CD14-positive monocyte (primary cell): ENCODE measurements around the gene TMEM119. TPM values are rescaled to one million over a fixed set of nuclear protein-coding genes. Genes with fewer than 3 reads are reported as not detected.

Experiments
- DNase-seq, 3 donors: peaks; one replicate each; pipeline ENCODE4 v3.0.0-alpha.2; 2011 to 2022
- H2AFZ ChIP-seq: 2 replicates; pipeline ENCODE4 v1.6.0; 2012; ENCODE audit warnings: mild to moderate bottlenecking, low read depth, low read length, inconsistent platforms; ENCODE audit not compliant: insufficient read depth, poor library complexity, severe bottlenecking
- H3K27ac ChIP-seq, 2 donors: 1 replicate in 1 of 2; 2 replicates in 1 of 2; pipeline ENCODE4 v1.5.1; 2012 to 2013; ENCODE audit warnings: low read length in 2 of 2, control low read depth in 1 of 2, inconsistent platforms in 1 of 2, low read depth in 1 of 2, mild to moderate bottlenecking in 1 of 2
- H3K27me3 ChIP-seq, 2 donors: one replicate each; pipeline versions ENCODE4 v1.6.0 to v1.6.1; 2011 to 2013; ENCODE audit warnings: low read length in 2 of 2; ENCODE audit not compliant: control insufficient read depth in 2 of 2, insufficient read depth in 2 of 2
- H3K36me3 ChIP-seq, 2 donors: replicated peaks in 1 of 2; 1 replicate in 1 of 2; 2 replicates in 1 of 2; pipeline versions ENCODE4 v1.5.1 to v1.6.1; 2012 to 2013; ENCODE audit warnings: low read length in 2 of 2, control low read depth in 1 of 2, inconsistent platforms in 1 of 2, mild to moderate bottlenecking in 1 of 2; ENCODE audit not compliant: insufficient read depth in 2 of 2, control insufficient read depth in 1 of 2
- H3K4me1 ChIP-seq, 2 donors: 1 replicate in 1 of 2; 2 replicates in 1 of 2; pipeline versions ENCODE4 v1.5.1 to v1.6.1; 2012 to 2013; ENCODE audit warnings: low read length in 2 of 2, control low read depth in 1 of 2, inconsistent platforms in 1 of 2, mild to moderate bottlenecking in 1 of 2, moderate library complexity in 1 of 2; ENCODE audit not compliant: insufficient read depth in 2 of 2, control insufficient read depth in 1 of 2
- H3K4me2 ChIP-seq: replicated peaks from 2 replicates; pipeline ENCODE3; 2012; ENCODE audit warnings: low read length, moderate library complexity, mild to moderate bottlenecking; ENCODE audit not compliant: poor library complexity, severe bottlenecking; ENCODE audit errors: extremely low read depth
- H3K4me3 ChIP-seq, 3 experiments: fragments of 200-600 bp in 1 of 3; sonication (generic) in 1 of 3; replicated peaks in 1 of 3; 1 replicate in 2 of 3; 2 replicates in 1 of 3; pipeline ENCODE4 v1.5.1; 2011 to 2013; ENCODE audit warnings: low read length in 3 of 3, mild to moderate bottlenecking in 3 of 3, control low read depth in 2 of 3, low read depth in 2 of 3, inconsistent platforms in 1 of 3, moderate library complexity in 1 of 3
- H3K79me2 ChIP-seq: 2 replicates; pipeline ENCODE4 v1.6.0; 2012; ENCODE audit warnings: mild to moderate bottlenecking, control low read depth, inconsistent platforms, low read length, moderate library complexity; ENCODE audit not compliant: insufficient read depth
- H3K9ac ChIP-seq: 2 replicates; pipeline ENCODE4 v1.6.0; 2017; ENCODE audit warnings: low read length, mild to moderate bottlenecking; ENCODE audit not compliant: insufficient read depth, poor library complexity, severe bottlenecking
- H3K9me3 ChIP-seq, 2 donors: replicated peaks in 1 of 2; 1 replicate in 1 of 2; 2 replicates in 1 of 2; pipeline versions ENCODE4 v1.5.1 to v1.6.1; 2012 to 2013; ENCODE audit warnings: low read length in 2 of 2, control low read depth in 1 of 2; ENCODE audit not compliant: control insufficient read depth in 1 of 2, insufficient read depth in 1 of 2
- H4K20me1 ChIP-seq: 2 replicates; pipeline ENCODE4 v1.6.0; 2012; ENCODE audit warnings: mild to moderate bottlenecking, low read length, control low read depth, moderate library complexity; ENCODE audit not compliant: insufficient read depth
- H3K27ac Mint-ChIP-seq, 7 donors: one replicate each; pipeline ENCODE4 v1.8.0; 2020; ENCODE audit warnings: mild to moderate bottlenecking in 7 of 7, mixed read lengths in 7 of 7, moderate library complexity in 6 of 7, inconsistent platforms in 2 of 7
- H3K27me3 Mint-ChIP-seq, 3 donors: one replicate each; pipeline ENCODE4 v1.8.0; 2021 to 2022; ENCODE audit warnings: low read depth in 3 of 3, mild to moderate bottlenecking in 3 of 3, mixed read lengths in 3 of 3, moderate library complexity in 3 of 3, inconsistent platforms in 1 of 3
- H3K36me3 Mint-ChIP-seq, 2 donors: one replicate each; pipeline ENCODE4 v1.8.0; 2020; ENCODE audit warnings: mixed read lengths in 2 of 2, inconsistent platforms in 1 of 2, mild to moderate bottlenecking in 1 of 2
- H3K4me1 Mint-ChIP-seq: one replicate; pipeline ENCODE4 v1.8.0; 2020; ENCODE audit warnings: mild to moderate bottlenecking, mixed read lengths
- H3K4me3 Mint-ChIP-seq, 2 donors: one replicate each; pipeline ENCODE4 v1.8.0; 2020; ENCODE audit warnings: mild to moderate bottlenecking in 2 of 2, mixed read lengths in 2 of 2, moderate library complexity in 1 of 2
- H3K9me3 Mint-ChIP-seq, 7 donors: one replicate each; pipeline ENCODE4 v1.8.0; 2020 to 2022; ENCODE audit warnings: mixed read lengths in 7 of 7, mild to moderate bottlenecking in 6 of 7, moderate library complexity in 6 of 7, inconsistent platforms in 2 of 7
- WGBS: methylation state at CpG from one replicate; pipeline ENCODE4 v1.1.5; 2013; ENCODE audit warnings: missing lambda C conversion rate; ENCODE audit not compliant: insufficient coverage; 5-methylcytosine and 5-hydroxymethylcytosine counted together
- intact Hi-C, 2 donors: fragments of 100-400 bp; cut with micrococcal nuclease; formaldehyde crosslinking; loops; one replicate each; pipeline versions ENCODE4 v1.15.0 to v1.15.1; 2023
- polyA plus RNA-seq, 3 donors: library from polyadenylated mRNA; depleted of rRNA in 1 of 3; unstranded in 2 of 3; stranded (reverse) in 1 of 3; fragments of 300-500 nt in 2 of 3; fragments of >200 nt in 1 of 3; fragmentation: Illumina TruSeq in 2 of 3; gene quantifications; 1 replicate in 2 of 3; 2 replicates in 1 of 3; pipeline ENCODE4 v1.2.3, GENCODE V29; 2012 to 2021
- TF ChIP-seq, protein P1 (sequence below): fragments of 200-600 bp; IDR thresholded peaks from one replicate; pipeline ENCODE4 v1.8.0; 2022; ENCODE audit warnings: antibody characterized with exemption, mild to moderate bottlenecking

The TMEM119 gene
- polyA plus RNA-seq, 3 donors: 0.18 to 0.85 (median 0.56) TPM

DNA sequence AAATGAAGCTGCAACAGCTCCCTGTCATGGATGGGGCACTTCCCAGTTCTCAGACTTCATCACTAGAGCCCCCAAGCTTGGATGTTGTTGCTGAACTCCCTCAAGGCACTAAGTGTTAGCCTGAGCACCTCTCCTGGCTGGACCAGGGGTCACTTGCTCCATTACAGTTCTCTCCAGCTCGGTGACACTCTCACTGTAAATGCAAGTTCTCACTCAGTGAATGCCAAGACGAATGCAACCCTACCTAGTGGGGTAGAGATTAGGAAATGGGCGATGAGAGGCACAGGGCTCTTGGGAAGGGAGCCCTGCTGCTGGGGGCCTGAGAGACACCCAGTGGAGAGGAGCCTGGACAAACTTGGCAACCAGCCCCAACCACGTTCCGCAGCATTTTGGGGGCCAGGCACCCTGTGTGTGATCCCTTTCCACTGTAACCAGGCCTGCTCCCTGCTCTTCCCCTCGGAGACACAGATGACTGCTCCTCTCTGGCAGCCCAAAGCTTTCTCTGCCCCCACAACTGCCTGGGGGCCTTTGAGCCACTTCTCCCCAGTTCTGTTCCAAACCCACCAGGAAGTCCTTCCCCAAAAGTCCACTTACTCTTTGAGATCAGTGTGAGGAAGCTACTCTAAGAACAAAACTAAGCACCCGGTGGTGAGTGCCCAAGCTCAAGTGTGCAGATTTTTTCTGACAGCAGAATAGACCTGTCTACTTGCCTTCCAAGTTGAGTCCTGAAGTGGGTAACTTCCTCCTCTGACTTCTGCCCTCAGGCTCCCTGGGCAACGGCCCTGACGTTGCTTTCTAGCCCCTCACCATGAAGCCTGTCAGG lies 43.8 kb upstream of the TMEM119 start:
- TF ChIP-seq, protein P1, sequence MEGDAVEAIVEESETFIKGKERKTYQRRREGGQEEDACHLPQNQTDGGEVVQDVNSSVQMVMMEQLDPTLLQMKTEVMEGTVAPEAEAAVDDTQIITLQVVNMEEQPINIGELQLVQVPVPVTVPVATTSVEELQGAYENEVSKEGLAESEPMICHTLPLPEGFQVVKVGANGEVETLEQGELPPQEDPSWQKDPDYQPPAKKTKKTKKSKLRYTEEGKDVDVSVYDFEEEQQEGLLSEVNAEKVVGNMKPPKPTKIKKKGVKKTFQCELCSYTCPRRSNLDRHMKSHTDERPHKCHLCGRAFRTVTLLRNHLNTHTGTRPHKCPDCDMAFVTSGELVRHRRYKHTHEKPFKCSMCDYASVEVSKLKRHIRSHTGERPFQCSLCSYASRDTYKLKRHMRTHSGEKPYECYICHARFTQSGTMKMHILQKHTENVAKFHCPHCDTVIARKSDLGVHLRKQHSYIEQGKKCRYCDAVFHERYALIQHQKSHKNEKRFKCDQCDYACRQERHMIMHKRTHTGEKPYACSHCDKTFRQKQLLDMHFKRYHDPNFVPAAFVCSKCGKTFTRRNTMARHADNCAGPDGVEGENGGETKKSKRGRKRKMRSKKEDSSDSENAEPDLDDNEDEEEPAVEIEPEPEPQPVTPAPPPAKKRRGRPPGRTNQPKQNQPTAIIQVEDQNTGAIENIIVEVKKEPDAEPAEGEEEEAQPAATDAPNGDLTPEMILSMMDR: no peak
- Histone ChIP-seq H4K20me1 (peaks cover 12% of the 10 kb centered on the region), H3K79me2 (peaks cover 5% of the 10 kb centered on the region), H3K36me3 (peaks cover 23 to 31% of the 10 kb centered on the region in 2 donors), H3K27ac (peak overlapping the region; percentile 26 to 57), H3K9me3 (no peaks in the 10 kb centered on the region), H3K4me2 (no peak overlapping the region), H3K9ac (no peak overlapping the region), H3K27me3 (no peaks in the 10 kb centered on the region), H3K4me3 (no peak overlapping the region), H2AFZ (no peak overlapping the region), H3K4me1 (peaks cover 31 to 35% of the 10 kb centered on the region in 2 donors)
- Mint-ChIP-seq H3K27me3 (peaks cover 0 to 2% (median 0%) of the 10 kb centered on the region in 3 donors), H3K9me3 (peaks cover 0 to 2% (median 0%) of the 10 kb centered on the region in 7 donors), H3K4me1 (peaks cover 52% of the 10 kb centered on the region), H3K4me3 (no peak overlapping the region), H3K36me3 (peaks cover 30 to 31% of the 10 kb centered on the region in 2 donors), H3K27ac (peak overlapping the region; percentile 21 to 84 (median 71))
- intact Hi-C loops: no loop called here
- peak in 1 of 3 donors; percentile 19 for DNase-seq
- WGBS: 38% methylated on average over 7 of the region's 9 CpGs

DNA sequence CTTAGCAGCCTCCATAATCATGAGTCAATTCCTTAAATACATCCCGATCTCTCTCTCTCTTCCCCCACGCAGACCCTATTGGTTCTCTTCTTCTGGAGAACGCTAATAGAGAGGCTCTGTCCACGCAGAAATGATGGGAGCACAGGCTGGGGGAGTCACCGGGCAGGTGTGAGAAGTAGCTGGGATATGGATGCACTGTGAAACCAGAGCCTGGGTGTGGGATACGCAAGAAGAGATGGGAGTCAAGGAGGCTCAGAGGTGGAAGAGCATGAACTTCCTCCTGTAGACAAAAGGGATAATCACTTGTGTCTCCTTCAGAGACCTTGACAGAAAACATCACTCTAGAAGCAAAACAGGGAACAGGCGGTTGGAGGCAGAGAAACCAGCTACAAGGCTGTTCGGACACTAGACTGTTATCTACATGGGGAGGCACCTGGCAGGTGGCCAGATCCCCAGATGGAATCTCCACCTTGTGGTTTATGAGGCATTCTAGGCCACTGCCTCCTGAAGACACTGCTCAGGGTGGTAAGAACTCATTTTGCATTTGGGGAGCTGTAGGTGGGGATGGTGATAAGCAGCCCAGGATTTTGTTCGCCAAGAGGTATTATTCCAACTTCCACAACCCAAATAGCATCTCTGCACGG lies 43.0 kb upstream of the TMEM119 start:
- WGBS: 67% methylated on average over 5 of the region's 10 CpGs
- Histone ChIP-seq H3K27me3 (no peaks in the 10 kb centered on the region), H2AFZ (no peak overlapping the region), H3K4me3 (no peak overlapping the region), H3K4me1 (peaks cover 38 to 40% of the 10 kb centered on the region in 2 donors), H3K4me2 (no peak overlapping the region), H3K36me3 (peaks cover 16 to 24% of the 10 kb centered on the region in 2 donors), H4K20me1 (peaks cover 8% of the 10 kb centered on the region), H3K79me2 (peaks cover 5% of the 10 kb centered on the region), H3K9ac (no peak overlapping the region), H3K27ac (no peak overlapping the region), H3K9me3 (no peaks in the 10 kb centered on the region)
- Mint-ChIP-seq H3K9me3 (peaks cover 0 to under 1% (median 0%) of the 10 kb centered on the region in 7 donors), H3K36me3 (peaks cover 24% of the 10 kb centered on the region in 2 donors), H3K27me3 (peaks cover 0 to 2% (median 0%) of the 10 kb centered on the region in 3 donors), H3K4me3 (no peak overlapping the region), H3K4me1 (peaks cover 52% of the 10 kb centered on the region), H3K27ac (peak overlapping the region in 5 of 7 donors; percentile 20 to 76 (median 21))
- TF ChIP-seq, protein P1: no peak
- DNase-seq: peak in 1 of 3 donors; percentile 24
- intact Hi-C loops: no loop called here
